HK-2 (cell line): Measurements from ENCODE around the gene NKX2-4.
"Not testable (repeated sequence)": the region's sequence is repeated elsewhere in the genome, so short reads cannot be mapped to it uniquely, and the experiment has no call there.

Experiments
- DNase-seq: peaks from one replicate; pipeline ENCODE4 v3.0.0-alpha.2; 2018; ENCODE audit not compliant: unreplicated experiment

The NKX2-4 gene

DNA sequence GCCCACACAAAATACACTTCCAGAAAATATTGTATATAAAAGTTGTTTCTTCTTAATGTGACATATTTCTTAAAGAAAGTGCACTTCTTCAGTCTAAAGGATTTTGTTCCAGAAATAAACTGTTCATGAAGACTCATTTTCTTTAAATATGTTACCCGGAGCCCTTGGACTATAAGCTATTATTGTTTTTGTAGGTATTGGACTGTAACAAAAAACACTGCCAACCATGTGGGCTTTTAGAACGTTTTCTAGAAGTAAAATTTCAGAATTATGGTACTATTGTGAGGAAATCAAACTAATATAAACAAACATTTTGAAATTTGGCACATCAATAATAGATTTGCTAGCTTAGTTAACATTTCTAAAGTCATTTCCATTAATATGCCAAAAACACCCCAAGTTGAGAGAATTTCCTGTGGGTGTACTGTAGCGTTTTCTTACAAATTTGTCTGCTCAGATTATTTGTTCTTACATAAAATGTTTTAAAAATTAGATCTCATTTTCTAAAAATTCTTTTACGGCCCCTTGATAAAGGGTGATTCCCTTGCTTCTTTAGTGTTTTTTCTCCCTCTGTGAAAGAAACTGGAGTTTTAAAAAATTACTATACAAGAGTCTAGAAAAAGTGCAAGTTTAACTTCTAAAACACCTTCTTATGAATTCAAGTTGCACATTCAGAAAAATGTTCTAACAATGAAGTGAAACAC, 3.4 kb downstream of the NKX2-4 start:
- no peak for DNase-seq

DNA sequence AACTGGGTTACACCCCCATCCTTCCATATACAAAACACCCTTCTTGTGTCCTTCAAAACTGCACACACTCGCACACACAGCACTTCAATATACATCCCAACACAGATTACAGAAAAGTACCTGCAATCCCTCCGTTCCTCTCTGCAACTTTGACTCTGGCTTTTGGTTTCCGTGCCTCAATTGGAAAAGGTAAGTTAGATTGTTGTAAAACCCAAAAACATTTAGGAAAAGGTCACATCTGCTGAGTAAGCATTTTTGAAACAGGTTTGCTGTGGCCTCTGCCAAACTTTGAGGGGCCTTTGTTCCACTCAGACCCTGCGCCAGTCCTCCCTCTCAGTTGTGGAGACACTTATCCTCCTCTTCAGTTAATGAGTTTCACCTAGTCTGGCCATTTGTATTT, 4.2 kb downstream of the NKX2-4 start:
- no peak for DNase-seq

DNA sequence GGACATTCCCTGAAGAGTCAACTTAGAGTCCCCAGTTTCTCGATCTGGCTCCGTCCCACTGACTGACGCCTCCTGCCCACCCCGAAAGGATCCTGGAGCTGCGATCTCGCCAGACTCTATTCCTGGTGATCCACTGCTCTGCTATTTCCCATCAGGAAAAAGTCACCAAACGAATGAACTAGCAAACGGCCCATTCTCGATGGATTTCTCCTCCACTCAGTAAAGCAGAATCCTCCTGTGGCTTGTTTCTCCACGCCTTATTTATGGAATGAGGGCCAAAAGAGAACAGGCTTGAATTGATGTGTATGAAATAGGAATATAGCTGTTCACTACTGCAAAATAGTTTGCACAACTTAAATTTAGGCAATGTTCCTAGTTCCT, 5.4 kb downstream of the NKX2-4 start:
- no peak for DNase-seq

DNA sequence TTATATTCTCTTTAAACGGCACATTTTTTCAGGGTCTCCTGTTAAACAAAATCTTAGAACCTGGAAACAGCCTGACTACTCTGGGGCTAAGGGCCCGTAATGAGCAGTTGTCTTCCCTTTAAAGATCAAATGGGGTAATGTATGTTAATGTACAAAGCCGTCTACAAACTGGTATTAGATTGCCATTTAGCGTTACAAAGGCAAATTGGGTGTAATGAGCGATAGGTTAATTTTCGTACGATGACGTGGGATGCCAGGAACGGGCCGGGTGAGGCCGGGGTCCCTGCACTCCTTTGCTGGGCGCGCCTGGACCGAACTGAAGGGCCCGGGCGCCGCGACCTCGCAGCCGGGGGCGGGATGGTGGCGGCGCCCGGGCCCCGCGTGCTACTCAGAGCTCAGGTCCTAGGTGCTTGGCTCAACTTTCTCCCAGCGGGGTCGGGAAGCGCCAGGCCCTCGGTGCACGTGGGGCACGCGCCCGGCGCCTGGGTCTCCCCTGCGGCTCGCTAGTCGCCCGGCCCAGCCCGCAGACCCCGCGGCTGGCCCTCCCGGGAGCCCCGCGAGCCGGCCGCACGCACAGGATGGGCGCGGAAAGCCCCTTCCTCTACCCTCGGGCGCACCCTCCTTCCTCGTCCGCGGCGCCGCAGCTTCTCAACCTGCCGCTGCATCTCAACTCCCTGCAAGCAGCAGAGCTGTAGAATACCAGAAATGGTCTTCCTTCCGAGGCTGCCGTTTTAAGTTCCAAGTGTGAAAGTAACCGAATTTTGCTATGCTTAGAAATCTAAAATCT, 5.9 kb downstream of the NKX2-4 start:
- DNase-seq: no peak

DNA sequence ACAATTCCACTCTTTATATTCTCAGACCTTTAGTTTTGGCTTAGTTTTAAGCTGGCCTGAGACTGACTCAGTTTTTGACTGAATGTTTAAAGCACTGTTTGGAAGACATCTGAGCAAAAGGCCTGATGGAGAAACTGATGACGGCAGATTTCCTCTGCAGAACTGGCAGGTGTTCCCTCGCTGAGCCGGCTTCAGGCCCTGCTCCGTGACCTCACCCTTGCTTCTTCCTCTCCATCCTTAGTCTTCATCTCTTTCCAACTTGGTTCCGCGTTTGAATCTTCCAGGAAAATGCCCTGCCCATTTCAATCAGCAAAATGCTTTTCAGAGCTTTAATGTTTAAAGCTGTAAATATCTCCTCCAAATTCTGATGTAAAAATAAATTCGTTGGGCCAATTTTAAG, 6.6 kb downstream of the NKX2-4 start:
- no peak for DNase-seq

DNA sequence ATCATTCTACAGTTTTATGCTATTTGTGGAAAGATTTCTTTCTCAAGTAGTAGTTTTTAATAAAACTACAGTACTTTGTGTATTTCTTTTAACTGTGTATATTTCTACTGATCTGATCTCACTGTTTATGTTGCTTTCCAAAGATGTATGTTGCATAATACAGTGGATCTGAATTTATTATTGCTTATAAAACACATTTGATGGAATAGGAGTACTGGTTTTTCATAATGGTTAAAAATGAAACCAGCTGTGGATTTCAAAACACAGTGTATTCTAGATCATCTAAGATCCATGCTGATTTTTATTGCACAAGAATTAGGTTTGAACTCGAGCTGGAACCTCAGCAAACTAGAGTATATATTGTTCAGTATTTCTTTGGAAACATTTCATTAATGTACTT, 8.0 kb downstream of the NKX2-4 start:
- DNase-seq: no peak

DNA sequence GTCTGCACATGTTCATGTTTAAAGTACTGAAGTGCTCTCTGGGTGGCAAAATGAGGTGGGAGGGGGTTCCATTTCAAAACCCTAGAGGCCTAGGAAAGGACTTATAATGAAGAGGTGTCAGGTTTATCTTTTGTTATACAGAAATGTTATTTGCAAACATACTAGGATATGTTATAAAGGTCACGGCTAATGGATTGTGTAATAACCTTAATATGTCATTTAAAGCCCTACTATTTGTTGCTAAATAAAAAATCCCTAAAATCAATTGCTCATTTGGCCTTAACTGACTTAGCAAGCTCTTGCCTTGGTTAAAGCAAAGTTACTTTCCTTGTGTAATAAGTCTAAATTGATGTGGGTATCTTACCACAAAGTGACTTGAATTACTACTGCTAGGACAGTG, 8.8 kb downstream of the NKX2-4 start:
- DNase-seq: no peak

DNA sequence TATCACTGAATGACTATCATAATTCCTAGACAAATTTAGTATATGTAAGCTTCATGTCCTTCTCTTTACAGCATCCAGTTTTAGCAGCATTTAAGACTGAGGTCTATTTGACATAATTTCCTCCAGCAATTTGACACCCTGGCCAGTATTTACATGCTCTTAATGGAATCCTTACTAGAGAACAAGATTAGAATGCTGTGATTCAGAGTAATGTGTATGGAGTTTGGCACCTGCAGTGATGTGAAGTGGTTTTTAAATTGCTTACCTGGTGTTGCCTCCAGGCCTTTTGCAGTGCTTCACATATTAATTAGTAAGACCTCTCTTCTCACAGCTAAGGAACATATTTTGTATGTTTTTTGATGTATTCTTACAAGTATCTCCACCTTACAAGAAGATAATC, 9.8 kb downstream of the NKX2-4 start:
- DNase-seq: no peak

DNA sequence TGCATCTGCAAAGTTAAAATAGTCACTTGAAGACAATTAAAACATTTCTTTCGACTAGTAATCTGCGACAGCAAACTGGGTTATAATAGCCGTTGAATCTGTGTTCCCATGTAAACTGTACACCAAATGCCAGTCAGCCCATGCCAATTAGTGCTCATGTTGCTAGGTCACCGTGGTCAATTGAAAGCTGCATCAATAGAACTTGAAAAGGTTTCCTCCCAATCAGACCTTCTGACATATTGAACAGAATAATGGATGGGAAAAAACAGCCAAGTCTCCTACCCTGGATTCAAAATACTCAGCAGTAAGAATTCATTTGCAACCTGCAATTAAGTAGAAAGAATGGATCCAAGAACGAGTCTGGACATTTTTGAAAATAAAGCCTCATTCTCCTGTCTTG, 11.2 kb downstream of the NKX2-4 start:
- no peak for DNase-seq

DNA sequence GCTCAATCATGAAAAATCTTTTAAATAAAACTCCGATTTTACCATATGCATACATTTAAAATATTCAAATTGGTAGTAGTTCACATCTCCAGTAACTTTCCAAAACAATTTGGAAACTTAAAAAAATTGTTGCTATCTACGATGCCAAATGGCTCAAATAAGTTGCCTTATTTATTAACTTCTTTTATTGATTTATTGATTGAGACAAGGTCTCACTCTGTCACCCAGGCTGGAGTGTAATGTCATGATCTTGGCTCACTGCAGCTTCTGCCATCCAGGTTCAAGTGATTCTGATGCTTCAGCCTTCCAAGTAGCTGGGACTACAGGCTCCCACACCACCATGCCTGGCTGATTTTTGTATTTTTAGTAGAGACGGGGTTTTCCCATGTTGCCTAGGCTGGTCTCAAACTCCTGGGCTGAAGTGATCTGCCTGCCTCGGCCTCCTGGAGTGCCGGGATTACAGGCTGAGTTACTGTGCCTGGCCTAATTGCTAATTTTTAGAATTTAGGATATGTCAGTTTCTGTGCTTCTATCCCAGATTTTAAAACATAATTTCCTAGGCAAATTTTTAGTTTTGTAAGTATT, 12.9 kb downstream of the NKX2-4 start:
- peak; percentile 25 for DNase-seq

DNA sequence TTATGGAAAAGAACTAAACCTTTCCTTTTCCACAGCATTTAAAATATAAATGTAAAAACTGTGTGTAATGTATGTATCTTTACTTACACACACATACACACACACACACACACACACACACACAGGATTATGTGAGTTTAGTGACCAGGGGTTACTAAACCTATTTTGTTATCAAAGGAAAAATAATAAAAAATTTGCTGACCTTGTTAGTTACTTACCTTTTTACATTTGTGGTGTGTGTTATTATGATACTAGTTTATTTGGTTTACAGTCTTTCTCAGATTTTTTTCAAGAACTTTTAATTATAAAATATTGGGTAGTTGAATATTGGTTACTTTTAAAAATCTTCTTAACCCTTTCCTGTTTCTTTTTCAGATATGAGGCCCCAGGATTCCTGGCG, 15.7 kb downstream of the NKX2-4 start:
- no peak for DNase-seq

DNA sequence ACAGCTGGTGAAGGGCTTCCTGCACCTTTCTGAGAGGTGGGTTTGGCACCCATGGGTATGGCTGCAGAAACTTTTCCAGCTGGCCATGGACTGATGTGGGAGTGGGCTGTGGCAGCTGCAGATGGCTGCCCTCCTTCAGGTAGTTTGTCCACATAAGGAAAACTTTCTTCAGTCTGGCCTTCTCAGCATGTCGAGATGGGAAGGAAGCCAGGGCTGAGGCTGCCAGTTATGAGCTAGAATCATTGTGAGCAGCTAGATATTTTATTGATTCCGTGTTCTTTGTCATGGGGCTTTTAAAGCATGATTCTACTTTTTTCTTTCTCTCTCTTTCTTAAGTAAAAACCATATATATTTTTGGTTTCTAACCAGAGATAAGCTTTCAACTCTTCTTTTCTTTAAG, 16.6 kb downstream of the NKX2-4 start:
- DNase-seq: no peak

DNA sequence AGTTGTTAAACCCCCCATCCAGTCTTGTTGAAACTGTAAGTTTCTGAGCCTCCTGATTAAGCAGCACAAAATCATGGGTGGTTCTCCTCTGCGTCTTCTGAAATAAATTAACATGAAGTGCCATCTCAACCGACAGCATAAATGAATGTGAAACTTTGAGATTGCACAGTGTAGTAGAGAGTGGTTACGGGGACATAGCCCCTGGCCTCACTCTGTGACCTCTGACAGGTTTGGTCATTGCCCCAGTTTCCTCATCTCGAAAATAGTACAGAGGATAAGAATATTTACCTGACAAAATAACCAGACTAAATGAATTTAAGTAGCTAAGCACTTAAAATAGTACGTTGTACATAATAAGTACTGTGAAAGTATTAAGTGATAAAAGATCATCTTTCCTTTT, 19.1 kb downstream of the NKX2-4 start:
- DNase-seq: no peak

DNA sequence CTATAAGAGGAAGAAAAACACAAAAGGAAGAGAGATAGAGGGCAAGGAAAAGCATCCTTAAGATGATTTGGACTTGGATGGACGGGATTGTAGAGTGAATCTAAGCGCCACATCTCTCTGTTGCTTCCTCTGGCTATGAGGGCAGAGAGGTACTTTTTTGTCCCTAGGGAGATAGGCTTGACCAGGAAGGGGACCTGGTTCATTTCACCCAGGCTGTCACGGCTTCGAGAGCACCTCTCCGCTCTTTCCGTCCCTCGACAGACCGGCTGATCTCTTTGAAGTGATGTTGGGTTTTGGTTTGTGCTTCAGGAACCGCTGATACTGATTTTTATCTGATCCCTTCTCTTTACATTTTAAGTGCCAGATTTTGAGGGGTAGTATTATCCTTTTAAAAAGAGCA, 19.6 kb downstream of the NKX2-4 start:
- DNase-seq: no peak

DNA sequence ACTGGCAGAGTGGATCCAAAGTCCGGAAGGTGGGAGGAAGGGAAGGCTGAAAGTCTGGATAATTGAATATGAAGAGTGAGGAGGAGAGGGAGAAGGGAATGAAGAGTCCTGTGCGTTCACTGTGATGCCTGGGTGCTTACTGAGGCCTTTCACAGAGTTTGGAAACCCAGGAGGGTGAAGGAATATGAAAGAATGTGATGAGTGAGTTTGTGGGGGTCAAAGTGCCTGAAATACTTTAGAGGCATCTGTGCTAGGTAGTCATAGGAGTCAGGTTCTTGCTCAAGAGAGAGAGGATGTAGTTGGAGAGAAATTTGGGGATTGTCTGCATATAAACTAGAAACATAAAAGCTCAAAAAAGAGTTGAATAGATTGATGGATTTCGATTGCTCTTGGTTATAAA, 20.7 kb downstream of the NKX2-4 start:
- DNase-seq: no peak

DNA sequence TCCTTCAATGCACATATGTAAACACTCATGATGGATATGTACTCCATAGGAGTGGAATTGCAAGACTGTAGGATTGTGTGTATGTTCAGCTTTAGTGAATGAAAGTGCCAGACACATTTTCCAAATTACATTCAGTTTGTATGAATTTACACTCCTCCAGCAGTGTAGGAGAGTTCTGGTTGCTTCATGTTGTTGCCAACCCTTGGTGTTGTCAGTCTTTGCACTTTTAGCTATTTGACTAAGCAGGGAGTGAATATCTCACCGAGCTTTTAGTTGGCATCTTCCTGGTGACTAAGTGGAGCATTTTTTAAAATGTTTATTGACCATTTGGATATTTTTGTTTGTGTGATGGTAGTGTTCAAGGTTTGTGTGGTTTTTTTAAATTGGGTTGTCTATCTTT, 23.9 kb downstream of the NKX2-4 start:
- no peak for DNase-seq

DNA sequence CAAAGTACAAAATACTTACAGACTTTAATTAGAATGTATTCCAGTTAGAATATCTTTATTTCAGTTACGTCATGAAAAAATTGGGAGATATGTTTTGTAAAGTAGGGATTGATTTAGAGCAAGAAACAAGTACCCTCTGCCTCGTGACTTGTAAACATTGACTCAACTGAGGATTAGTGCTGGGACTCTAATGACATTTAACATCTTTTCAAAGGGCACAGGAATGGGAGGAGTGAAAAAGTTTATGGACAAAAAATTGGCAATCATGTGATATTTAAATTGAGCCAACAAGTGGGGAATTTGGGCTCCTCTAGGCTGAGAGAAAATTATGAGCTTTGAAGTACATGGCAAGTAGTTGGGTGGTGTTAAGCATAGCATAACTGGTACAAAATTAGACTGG, 25.3 kb downstream of the NKX2-4 start:
- DNase-seq: no peak

DNA sequence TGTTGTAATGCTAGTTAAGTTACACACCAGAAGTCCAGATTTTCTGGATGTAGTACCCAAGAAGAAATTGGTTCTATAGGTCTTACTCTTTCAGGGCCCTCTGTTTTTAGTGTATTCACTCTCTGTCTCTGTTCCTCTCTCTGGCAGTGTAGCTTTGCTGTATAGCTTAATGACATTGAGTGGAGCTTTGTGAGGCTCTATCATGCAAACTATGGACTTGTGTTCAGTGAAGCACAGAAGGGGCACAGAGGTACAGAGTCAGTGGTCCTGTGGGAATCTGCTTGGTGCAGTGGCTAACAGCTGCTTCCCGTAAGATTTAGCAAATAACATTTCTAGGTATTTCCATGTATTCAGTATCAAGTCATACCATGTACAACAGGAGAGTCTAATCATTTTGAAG, 26.1 kb downstream of the NKX2-4 start:
- no peak for DNase-seq

DNA sequence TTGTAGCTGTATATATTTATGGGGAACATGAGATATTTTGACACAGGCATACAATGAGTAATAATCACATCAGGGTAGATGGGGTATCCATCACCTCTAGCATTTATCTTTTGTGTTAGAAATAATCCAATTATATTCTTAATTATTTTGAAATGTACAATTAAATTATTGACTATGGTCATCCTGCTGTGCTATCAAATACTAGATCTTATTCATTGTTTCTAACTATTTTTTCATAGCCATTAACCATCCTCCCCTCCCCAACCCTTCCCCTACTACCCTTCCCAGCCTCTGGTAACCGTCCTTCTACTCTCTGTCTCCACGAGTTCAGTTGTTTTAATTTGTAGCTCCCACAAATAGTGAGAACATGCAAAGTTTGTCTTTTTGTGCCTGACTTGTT, 28.5 kb downstream of the NKX2-4 start:
- no peak for DNase-seq

DNA sequence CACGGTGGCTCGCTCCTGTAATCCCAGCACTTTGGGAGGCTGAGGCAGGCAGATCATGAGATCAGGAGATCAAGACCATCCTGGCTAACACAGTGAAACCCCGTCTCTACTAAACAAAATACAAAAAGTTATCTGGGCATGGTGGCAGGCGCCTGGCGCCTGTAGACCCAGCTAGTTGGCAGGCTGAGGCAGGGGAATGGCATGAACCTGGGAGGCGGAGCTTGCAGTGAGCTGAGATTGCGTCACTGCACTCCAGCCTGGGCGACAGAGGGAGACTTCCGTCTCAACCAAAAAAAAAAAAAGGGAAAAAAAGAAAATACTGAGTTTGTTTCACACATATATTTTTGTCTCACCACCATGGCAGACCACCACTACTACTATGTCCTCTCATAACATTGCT, 31.1 kb downstream of the NKX2-4 start:
- not testable (repeated sequence) for DNase-seq

DNA sequence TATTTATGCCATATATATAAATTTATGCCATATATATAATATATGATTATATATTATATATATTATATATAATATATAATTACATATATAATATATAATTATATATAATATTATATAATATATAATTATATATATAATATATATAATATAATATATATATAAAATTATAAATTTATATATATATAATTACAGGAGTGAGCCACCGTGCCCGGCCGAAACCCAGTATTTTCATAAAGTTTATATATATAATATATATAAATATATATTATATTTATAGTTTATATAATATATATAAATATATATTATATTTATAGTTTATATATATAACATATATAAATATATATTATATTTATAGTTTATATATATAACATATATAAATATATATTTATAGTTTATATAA, 31.6 kb downstream of the NKX2-4 start:
- no peak for DNase-seq

DNA sequence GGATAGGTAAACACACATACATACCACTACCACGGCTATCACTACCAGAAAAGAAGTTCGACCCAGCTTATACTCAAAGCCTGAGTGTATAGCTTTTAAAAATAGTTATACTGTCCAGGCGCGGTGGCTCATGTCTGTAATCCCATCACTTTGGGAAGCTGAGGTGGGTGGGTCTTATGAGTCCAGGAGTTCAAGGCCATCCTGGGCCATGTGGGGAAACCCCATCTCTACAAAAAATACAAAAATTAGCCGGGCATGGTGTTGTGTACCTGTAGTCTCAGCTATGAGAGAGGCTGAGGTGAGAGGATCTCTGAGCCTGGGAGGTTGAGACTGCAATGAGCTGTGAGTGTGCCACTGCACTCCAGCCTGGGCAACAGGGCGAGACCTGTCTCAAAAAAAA, 32.9 kb downstream of the NKX2-4 start:
- DNase-seq: no peak

DNA sequence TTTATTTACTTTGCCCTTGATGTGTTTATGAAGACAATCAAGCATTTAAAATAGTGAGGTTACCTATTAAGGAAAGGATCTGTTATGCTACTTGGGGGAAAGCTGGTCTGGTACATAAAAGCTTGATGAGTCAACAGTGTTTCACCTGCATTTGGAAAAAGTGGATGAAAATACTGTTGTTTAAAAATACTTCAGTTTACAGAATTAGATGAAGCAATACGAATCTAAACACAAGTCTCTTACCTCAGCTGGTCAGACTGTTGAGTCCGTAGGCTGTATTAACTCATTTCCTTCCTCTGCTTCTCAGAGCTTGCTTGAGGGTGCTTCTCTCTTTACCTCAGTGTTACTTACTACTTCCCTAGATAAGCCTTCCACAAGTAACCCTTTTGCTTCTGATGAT, 36.1 kb downstream of the NKX2-4 start:
- no peak for DNase-seq
